GM12878 (cell line): Measurements from ENCODE around the gene TEFM.

Experiments used
- CREB1 ChIP-seq: IDR thresholded peaks from 2 replicates; pipeline ENCODE4 v1.6.1; 2012; ENCODE audit warnings: low read depth, mild to moderate bottlenecking, inconsistent platforms
- CTCF ChIP-seq, 3 experiments: IDR thresholded peaks in 2 of 3; conservative IDR thresholded peaks in 1 of 3; 2 replicates each; pipeline ENCODE4 v1.5.1; 2011; ENCODE audit warnings: low read depth in 3 of 3, low read length in 3 of 3, mild to moderate bottlenecking in 3 of 3, control low read depth in 2 of 3, moderate library complexity in 2 of 3, inconsistent platforms in 1 of 3, mixed read lengths in 1 of 3; ENCODE audit not compliant: control insufficient read depth in 2 of 3, insufficient read depth in 1 of 3; ENCODE audit errors: extremely low read depth in 1 of 3
- ETV6 ChIP-seq, 2 experiments: fragments of 450-650 bp in 1 of 2; IDR thresholded peaks in 1 of 2; conservative IDR thresholded peaks in 1 of 2; 2 replicates each; pipeline ENCODE4 v1.6.1; 2014; ENCODE audit warnings: antibody characterized with exemption in 1 of 2, borderline replicate concordance in 1 of 2, low read depth in 1 of 2, mild to moderate bottlenecking in 1 of 2, moderate library complexity in 1 of 2
- FOXK2 ChIP-seq: fragments of 450-650 bp; IDR thresholded peaks from 2 replicates; pipeline ENCODE4 v1.6.1; 2017; ENCODE audit warnings: mild to moderate bottlenecking, moderate library complexity
- HCFC1 ChIP-seq: fragments of 150-350 bp; IDR thresholded peaks from 2 replicates; pipeline ENCODE4 v1.6.1; 2014; ENCODE audit warnings: low read length
- NBN ChIP-seq: fragments of 450-650 bp; IDR thresholded peaks from 2 replicates; pipeline ENCODE4 v1.6.1; 2016
- PRDM15 ChIP-seq: fragments of 450-650 bp; formaldehyde crosslinking; IDR thresholded peaks from 2 replicates; pipeline ENCODE4 v1.4.0; 2020; ENCODE audit warnings: mild to moderate bottlenecking, moderate library complexity
- RAD21 ChIP-seq: IDR thresholded peaks from 2 replicates; pipeline ENCODE4 v1.6.1; 2011; ENCODE audit warnings: mild to moderate bottlenecking, low read depth, low read length, moderate library complexity; ENCODE audit not compliant: insufficient read depth
- SMC3 ChIP-seq: IDR thresholded peaks from 2 replicates; pipeline ENCODE4 v1.6.1; 2011; ENCODE audit warnings: low read length, improper control_type of control experiment, borderline replicate concordance
- SRF ChIP-seq, 2 experiments: IDR thresholded peaks; 2 replicates each; pipeline ENCODE4 v1.6.1; 2011; ENCODE audit warnings: low read depth in 2 of 2, low read length in 2 of 2, mild to moderate bottlenecking in 1 of 2, moderate library complexity in 1 of 2
- USF2 ChIP-seq: IDR thresholded peaks from 2 replicates; pipeline ENCODE4 v1.6.1; 2011; ENCODE audit warnings: low read depth, low read length, improper control_type of control experiment, borderline replicate concordance

- TF ChIP-seq USF2 (no peak), CTCF (IDR thresholded peaks at IDR 0.05 in 2 of 3, conservative IDR thresholded peaks at IDR 0.05 in 1 of 3; ENCODE audit: control insufficient read depth in 2 of 3, extremely low read depth in 1 of 3, insufficient read depth in 1 of 3, low read depth in 3 of 3, low read length in 3 of 3) (no peak), HCFC1 (no peak), SMC3 (no peak), PRDM15 (CRISPR knock-in tag) (no peak), FOXK2 (no peak), NBN (no peak), ETV6 (conservative IDR thresholded peaks at IDR 0.05 in 1 of 2, IDR thresholded peaks at IDR 0.05 in 1 of 2; ENCODE audit: borderline replicate concordance in 1 of 2, low read depth in 1 of 2) (no peak), SRF (IDR thresholded peaks at IDR 0.05; ENCODE audit: low read depth in 2 of 2, low read length in 2 of 2) (no peak), RAD21 (no peak), CREB1 (no peak)
Observed at GRCh38 chr17:30917050-30917449, 11.0 kb upstream of the TEFM start.
